Natural killer cell (primary cell): ENCODE measurements around the gene C1QL4. TPM values are rescaled to one million over a fixed set of nuclear protein-coding genes. Genes with fewer than 3 reads are reported as not detected.

Experiments
- ATAC-seq, 3 donors: fragments of 150-1000 bp in 2 of 3; fragments of 200-7000 bp in 1 of 3; cut with Tn5 transposase; 1 replicate in 1 of 3; 2 replicates in 2 of 3; pipeline ENCODE4 v1.10.0; 2021; ENCODE audit warnings: mild to moderate bottlenecking in 2 of 3, moderate library complexity in 2 of 3
- DNase-seq, 2 donors: peaks; one replicate each; pipeline versions ENCODE4 v3.0.0 to v3.0.0-alpha.2; 2013 to 2021; ENCODE audit warnings: mixed read lengths in 1 of 2
- H3K27ac ChIP-seq: one replicate; pipeline ENCODE4 v1.5.1; 2013; ENCODE audit warnings: mild to moderate bottlenecking, low read length
- H3K27me3 ChIP-seq: one replicate; pipeline ENCODE4 v1.6.1; 2013; ENCODE audit warnings: low read length; ENCODE audit not compliant: control insufficient read depth, insufficient read depth
- H3K36me3 ChIP-seq: one replicate; pipeline ENCODE4 v1.6.1; 2013; ENCODE audit warnings: low read length; ENCODE audit not compliant: control insufficient read depth, insufficient read depth
- H3K4me1 ChIP-seq: one replicate; pipeline ENCODE4 v1.6.1; 2013; ENCODE audit warnings: low read length; ENCODE audit not compliant: control insufficient read depth, insufficient read depth
- H3K4me3 ChIP-seq: one replicate; pipeline ENCODE4 v1.5.1; 2013; ENCODE audit warnings: low read length
- H3K9me3 ChIP-seq: one replicate; pipeline ENCODE4 v1.6.1; 2013; ENCODE audit warnings: low read length; ENCODE audit not compliant: control insufficient read depth, insufficient read depth
- H3K27ac Mint-ChIP-seq, 2 donors: one replicate each; pipeline ENCODE4 v1.8.0; 2022; ENCODE audit warnings: mild to moderate bottlenecking in 2 of 2, mixed read lengths in 2 of 2, moderate library complexity in 1 of 2
- H3K27me3 Mint-ChIP-seq, 2 donors: one replicate each; pipeline ENCODE4 v1.8.0; 2022; ENCODE audit warnings: low read depth in 2 of 2, mixed read lengths in 2 of 2
- H3K36me3 Mint-ChIP-seq: one replicate; pipeline ENCODE4 v1.8.0; 2022; ENCODE audit warnings: mixed read lengths
- H3K4me1 Mint-ChIP-seq, 2 donors: one replicate each; pipeline ENCODE4 v1.8.0; 2022; ENCODE audit warnings: mixed read lengths in 2 of 2
- H3K4me3 Mint-ChIP-seq: one replicate; pipeline ENCODE4 v1.8.0; 2022; ENCODE audit warnings: mild to moderate bottlenecking, moderate library complexity, mixed read lengths
- H3K9me3 Mint-ChIP-seq, 2 donors: one replicate each; pipeline ENCODE4 v1.8.0; 2022; ENCODE audit warnings: mixed read lengths in 2 of 2
- WGBS: methylation state at CpG from one replicate; pipeline ENCODE4 v1.1.7; 2013; ENCODE audit warnings: missing lambda C conversion rate; ENCODE audit not compliant: insufficient coverage; 5-methylcytosine and 5-hydroxymethylcytosine counted together
- intact Hi-C: fragments of 100-400 bp; cut with micrococcal nuclease; formaldehyde crosslinking; loops from one replicate; pipeline ENCODE4 v1.14.2; 2022
- total RNA-seq, 4 donors: library from RNA; stranded (reverse); fragments of 120-200 nt in 1 of 4; gene quantifications; one replicate each; pipeline versions ENCODE4 v1.2.3 to v1.2.4, GENCODE V29; 2013 to 2022
- TF ChIP-seq, protein P1 (sequence below): fragments of 200-600 bp; IDR thresholded peaks from one replicate; pipeline ENCODE4 v1.8.0; 2022; ENCODE audit warnings: antibody characterized with exemption

C1QL4 gene
- total RNA-seq, 3 donors from 2014 or later (not counting 1 experiment from before 2014, with no cell fraction given) = not detected

DNA sequence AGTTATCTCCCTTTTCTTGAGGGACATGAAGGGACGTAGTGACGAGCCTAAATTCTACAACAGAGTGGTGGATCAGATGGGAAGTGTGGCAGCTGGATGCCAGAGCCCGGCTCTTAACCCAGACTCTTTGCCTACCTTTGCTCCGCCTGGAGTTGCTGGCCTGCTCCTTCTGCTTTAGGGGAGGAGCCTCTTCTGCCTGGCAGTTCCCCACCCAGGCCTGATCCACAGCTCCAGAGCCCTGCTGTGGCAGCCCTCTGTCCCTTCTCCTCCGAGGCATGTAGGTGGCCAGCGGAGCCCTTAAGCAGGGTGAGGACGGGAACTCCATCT lies 44.3 kb downstream of the C1QL4 start:
- H3K9me3 ChIP-seq = no peaks in the 10 kb centered on the region
- peaks cover 0 to 4% of the 10 kb centered on the region in 2 donors for H3K4me1 Mint-ChIP-seq
- H3K27me3 ChIP-seq = peaks cover 39% of the 10 kb centered on the region
- 89% methylated on average over 7 of the region's 7 CpGs for WGBS
- H3K27me3 Mint-ChIP-seq = peaks cover 25 to 53% of the 10 kb centered on the region in 2 donors
- no peak overlapping the region for H3K4me3 Mint-ChIP-seq
- no peaks in the 10 kb centered on the region for H3K36me3 Mint-ChIP-seq
- TF ChIP-seq, protein P1, sequence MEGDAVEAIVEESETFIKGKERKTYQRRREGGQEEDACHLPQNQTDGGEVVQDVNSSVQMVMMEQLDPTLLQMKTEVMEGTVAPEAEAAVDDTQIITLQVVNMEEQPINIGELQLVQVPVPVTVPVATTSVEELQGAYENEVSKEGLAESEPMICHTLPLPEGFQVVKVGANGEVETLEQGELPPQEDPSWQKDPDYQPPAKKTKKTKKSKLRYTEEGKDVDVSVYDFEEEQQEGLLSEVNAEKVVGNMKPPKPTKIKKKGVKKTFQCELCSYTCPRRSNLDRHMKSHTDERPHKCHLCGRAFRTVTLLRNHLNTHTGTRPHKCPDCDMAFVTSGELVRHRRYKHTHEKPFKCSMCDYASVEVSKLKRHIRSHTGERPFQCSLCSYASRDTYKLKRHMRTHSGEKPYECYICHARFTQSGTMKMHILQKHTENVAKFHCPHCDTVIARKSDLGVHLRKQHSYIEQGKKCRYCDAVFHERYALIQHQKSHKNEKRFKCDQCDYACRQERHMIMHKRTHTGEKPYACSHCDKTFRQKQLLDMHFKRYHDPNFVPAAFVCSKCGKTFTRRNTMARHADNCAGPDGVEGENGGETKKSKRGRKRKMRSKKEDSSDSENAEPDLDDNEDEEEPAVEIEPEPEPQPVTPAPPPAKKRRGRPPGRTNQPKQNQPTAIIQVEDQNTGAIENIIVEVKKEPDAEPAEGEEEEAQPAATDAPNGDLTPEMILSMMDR = no peak
- no peak overlapping the region for H3K27ac ChIP-seq
- H3K4me1 ChIP-seq = peaks cover 18% of the 10 kb centered on the region
- H3K36me3 ChIP-seq = no peaks in the 10 kb centered on the region
- intact Hi-C loops = no loop called here
- DNase-seq (no peak), ATAC-seq (no peak)
- no peaks in the 10 kb centered on the region for H3K9me3 Mint-ChIP-seq
- H3K4me3 ChIP-seq = no peak overlapping the region
- no peak overlapping the region for H3K27ac Mint-ChIP-seq

DNA sequence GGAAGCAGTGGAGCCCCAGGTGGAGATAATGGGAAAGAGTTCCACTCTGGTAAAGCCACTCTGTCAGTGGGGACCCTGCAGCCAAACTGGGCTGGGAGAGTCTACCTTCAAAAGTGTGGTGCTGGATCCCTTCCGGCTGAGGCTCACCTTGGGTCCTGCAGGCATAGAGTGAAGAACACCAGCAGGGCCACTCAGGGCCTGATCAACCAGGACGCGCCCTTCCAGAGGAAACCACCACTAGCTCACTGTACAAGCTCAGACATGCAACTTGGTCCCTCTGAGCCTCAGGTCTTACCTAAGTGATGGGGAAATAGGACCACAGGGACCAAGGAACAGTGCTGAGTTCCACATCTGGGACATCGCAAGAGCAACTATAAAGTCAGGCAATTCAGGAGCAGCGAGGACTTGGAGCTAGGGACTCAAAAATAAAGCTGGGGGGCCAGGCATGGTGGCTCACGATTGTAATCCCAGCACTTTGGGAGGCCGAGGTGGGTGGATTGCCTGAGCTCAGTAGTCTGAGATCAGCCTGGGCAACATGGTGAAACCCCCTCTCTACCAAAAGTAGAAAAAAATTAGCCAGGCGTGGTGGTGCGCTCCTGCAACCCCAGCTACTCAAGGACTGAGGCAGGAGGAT lies 47.9 kb downstream of the C1QL4 start:
- H3K9me3 Mint-ChIP-seq = no peaks in the 10 kb centered on the region
- 77% methylated on average over 9 of the region's 9 CpGs for WGBS
- Histone ChIP-seq H3K36me3 (no peaks in the 10 kb centered on the region), H3K4me1 (no peaks in the 10 kb centered on the region), H3K4me3 (no peak overlapping the region), H3K27ac (no peak overlapping the region), H3K27me3 (peaks cover 11% of the 10 kb centered on the region), H3K9me3 (no peaks in the 10 kb centered on the region)
- ATAC-seq = no peak
- H3K4me3 Mint-ChIP-seq = no peak overlapping the region
- intact Hi-C loops = loop anchor here (1.0 kb wide), 2 partner anchors 53 to 225 kb away; no protein-coding TSS in a partner anchor
- H3K36me3 Mint-ChIP-seq = no peaks in the 10 kb centered on the region
- no peak overlapping the region for H3K27ac Mint-ChIP-seq
- H3K4me1 Mint-ChIP-seq = peaks cover 0 to 4% of the 10 kb centered on the region in 2 donors
- peaks cover 39 to 47% of the 10 kb centered on the region in 2 donors for H3K27me3 Mint-ChIP-seq
- DNase-seq = no peak
- TF ChIP-seq, protein P1 = no peak

DNA sequence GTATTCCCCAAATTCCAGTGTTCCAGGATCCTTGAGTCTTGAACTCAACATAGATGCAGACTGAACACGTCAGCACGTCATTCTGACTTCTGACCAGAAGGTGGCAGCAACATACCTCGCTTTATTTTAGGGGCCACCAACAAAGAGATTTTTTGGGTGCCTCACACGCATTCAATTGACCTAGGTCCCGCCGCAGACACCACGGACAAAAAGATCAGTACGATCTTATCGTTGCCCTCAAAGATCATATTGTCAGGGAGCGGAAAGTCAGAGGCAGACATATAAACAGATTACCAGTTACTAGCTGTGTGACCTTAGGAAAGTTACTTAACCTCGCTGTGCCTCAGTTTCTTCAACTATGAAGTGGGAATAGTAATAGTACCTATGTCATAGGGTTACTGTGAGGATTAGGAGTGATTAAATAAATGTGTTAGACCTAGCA lies 48.6 kb downstream of the C1QL4 start:
- Histone ChIP-seq H3K27me3 (peaks cover 8% of the 10 kb centered on the region), H3K27ac (no peak overlapping the region), H3K4me3 (no peak overlapping the region), H3K4me1 (no peaks in the 10 kb centered on the region), H3K36me3 (no peaks in the 10 kb centered on the region), H3K9me3 (no peaks in the 10 kb centered on the region)
- Mint-ChIP-seq H3K36me3 (no peaks in the 10 kb centered on the region), H3K9me3 (no peaks in the 10 kb centered on the region), H3K27ac (no peak overlapping the region), H3K4me3 (no peak overlapping the region), H3K27me3 (peaks cover 39 to 44% of the 10 kb centered on the region in 2 donors), H3K4me1 (peaks cover 0 to 4% of the 10 kb centered on the region in 2 donors)
- DNase-seq (peak; percentile 59 to 87), ATAC-seq (peak; percentile 67 to 85 (median 83))
- TF ChIP-seq, protein P1 = peak; percentile 95
- 9% methylated on average over 11 of the region's 11 CpGs for WGBS
- intact Hi-C loops = loop anchor here (1.0 kb wide), 2 partner anchors 54 to 226 kb away; no protein-coding TSS in a partner anchor

DNA sequence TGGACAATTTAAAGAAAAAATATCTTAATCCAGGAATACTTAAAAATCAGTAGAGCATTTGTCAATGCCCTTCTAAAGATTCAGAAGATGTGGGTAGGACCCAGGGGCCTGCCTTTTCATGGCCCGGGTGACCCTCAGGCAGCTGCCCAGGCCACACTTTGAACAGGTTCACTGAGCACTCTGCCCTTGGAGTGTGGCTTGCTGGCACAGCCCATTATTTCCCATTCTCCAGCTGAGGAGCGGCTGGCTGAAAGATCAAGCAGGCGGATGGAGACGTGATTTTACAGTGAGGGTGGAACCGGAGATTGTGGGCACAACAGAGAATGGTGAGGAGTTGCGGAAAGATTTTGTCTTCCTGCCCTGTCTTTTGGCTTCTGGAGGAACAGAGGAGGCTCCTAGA lies 49.1 kb downstream of the C1QL4 start:
- Mint-ChIP-seq H3K27me3 (peaks cover 39 to 41% of the 10 kb centered on the region in 2 donors), H3K4me1 (peaks cover 0 to 4% of the 10 kb centered on the region in 2 donors), H3K36me3 (no peaks in the 10 kb centered on the region), H3K4me3 (no peak overlapping the region), H3K9me3 (no peaks in the 10 kb centered on the region), H3K27ac (no peak overlapping the region)
- Histone ChIP-seq H3K27ac (no peak overlapping the region), H3K27me3 (peaks cover 8% of the 10 kb centered on the region), H3K4me3 (no peak overlapping the region), H3K36me3 (no peaks in the 10 kb centered on the region), H3K9me3 (no peaks in the 10 kb centered on the region), H3K4me1 (no peaks in the 10 kb centered on the region)
- DNase-seq (no peak), ATAC-seq (no peak)
- 53% methylated on average over 6 of the region's 6 CpGs for WGBS
- intact Hi-C loops = loop anchor here (1.0 kb wide), 2 partner anchors 54 to 226 kb away; no protein-coding TSS in a partner anchor
- TF ChIP-seq, protein P1 = no peak
